HepG2 (cell line): ENCODE data around the gene AFG1L. TPM values are rescaled to one million over a fixed set of nuclear protein-coding genes. Genes with fewer than 3 reads are reported as not detected.
A peak's percentile ranks its signal among the peaks of the same experiment; 100 is the strongest.

Source experiments
- ATAC-seq: fragments of 200-7000 bp; cut with Tn5 transposase; 3 replicates; pipeline ENCODE4 v1.9.1; 2020; ENCODE audit warnings: mild to moderate bottlenecking, moderate library complexity
- BruUV-seq: library from RNA; stranded (reverse); fragments of 400-500 nt; replicated peaks from 2 replicates; lab custom pipeline; 2021; lab: Mats Ljungman, UMichigan
- CTCF ChIA-PET: fragments of 300-600 bp; formaldehyde crosslinking; extraction: SDS; loops from one replicate; lab custom pipeline; 2021; ENCODE audit warnings: low total read pairs, inconsistent platforms, low intra/inter-chr PET ratio; lab: Yijun Ruan, JAX
- POLR2A ChIA-PET: fragments of 350-600 bp; sonication (Branson Sonifier 250); formaldehyde crosslinking; loops from one replicate; lab custom pipeline; 2020; ENCODE audit warnings: antibody characterized with exemption, inconsistent platforms; lab: Yijun Ruan, JAX
- DNase-seq: peaks from one replicate; pipeline ENCODE4 v3.0.0-alpha.2; 2015; ENCODE audit warnings: low spot score
- FAIRE-seq: peaks from 3 replicates; lab custom pipeline; 2011; peaks lifted over from hg19 to GRCh38; lab: Jason Lieb, UNC
- H2AFZ ChIP-seq: one replicate; pipeline ENCODE4 v1.6.1; 2011; ENCODE audit warnings: low read length, inconsistent platforms
- H3K27ac ChIP-seq: fragments of 300-600 bp; 3 replicates; pipeline ENCODE4 v1.8.0; 2011; ENCODE audit warnings: mixed run types, mild to moderate bottlenecking, mixed read lengths, low read length, inconsistent platforms; ENCODE audit not compliant: insufficient read depth; ENCODE audit errors: extremely low read length
- H3K27me3 ChIP-seq, 2 experiments: fragments of 200-600 bp in 1 of 2; 2 replicates in 1 of 2; 3 replicates in 1 of 2; pipeline versions ENCODE4 v1.6.0 to v1.8.0; 2011; ENCODE audit warnings: low read length in 2 of 2, mild to moderate bottlenecking in 2 of 2, moderate library complexity in 2 of 2, inconsistent platforms in 1 of 2; ENCODE audit not compliant: insufficient read depth in 2 of 2, control insufficient read depth in 1 of 2
- H3K36me3 ChIP-seq, 2 experiments: fragments of 200-600 bp in 1 of 2; replicated peaks in 1 of 2; 2 replicates in 1 of 2; 3 replicates in 1 of 2; pipeline versions ENCODE4 v1.5.1 to v1.8.0; 2011; ENCODE audit warnings: low read length in 2 of 2, inconsistent platforms in 1 of 2; ENCODE audit not compliant: insufficient read depth in 2 of 2, control insufficient read depth in 1 of 2
- H3K4me1 ChIP-seq: 2 replicates; pipeline ENCODE4 v1.5.1; 2012; ENCODE audit warnings: low read length, inconsistent platforms; ENCODE audit not compliant: insufficient read depth
- H3K4me2 ChIP-seq: 2 replicates; pipeline ENCODE4 v1.6.0; 2011; ENCODE audit warnings: low read depth, low read length, inconsistent platforms
- H3K4me3 ChIP-seq, 3 experiments: fragments of 200-600 bp in 1 of 3; sonication (generic), shearing (Covaris generic) in 1 of 3; replicated peaks in 1 of 3; 2 replicates each; pipeline ENCODE4 v1.5.1; 2011 to 2016; ENCODE audit warnings: low read length in 3 of 3, inconsistent platforms in 2 of 3, low read depth in 2 of 3, mild to moderate bottlenecking in 2 of 3, control low read depth in 1 of 3, mixed read lengths in 1 of 3; ENCODE audit not compliant: insufficient read depth in 1 of 3
- H3K79me2 ChIP-seq: one replicate; pipeline ENCODE4 v1.6.1; 2011; ENCODE audit warnings: low read length, inconsistent platforms; ENCODE audit not compliant: insufficient read depth
- H3K9ac ChIP-seq: 2 replicates; pipeline ENCODE4 v1.6.0; 2011; ENCODE audit warnings: mild to moderate bottlenecking, low read depth, low read length, inconsistent platforms; ENCODE audit not compliant: insufficient read depth
- H3K9me3 ChIP-seq: 2 replicates; pipeline ENCODE4 v1.5.1; 2012; ENCODE audit warnings: mild to moderate bottlenecking, low read length
- H4K20me1 ChIP-seq: 2 replicates; pipeline ENCODE4 v1.6.0; 2011; ENCODE audit warnings: inconsistent platforms, mild to moderate bottlenecking, low read length, moderate library complexity; ENCODE audit not compliant: insufficient read depth
- FOXK1 ChIP-seq: sonication (generic); formaldehyde crosslinking; IDR thresholded peaks from 2 replicates; pipeline ENCODE4 v1.4.0; 2020; ENCODE audit warnings: low read depth, missing genetic modification reagents, borderline replicate concordance
- NFE2L2 ChIP-seq: fragments of 150-350 bp; IDR thresholded peaks from 2 replicates; pipeline ENCODE4 v1.6.1; 2014; ENCODE audit warnings: low read length
- PHF20 ChIP-seq: sonication (generic); formaldehyde crosslinking; IDR thresholded peaks from 2 replicates; pipeline ENCODE4 v1.5.0; 2020; ENCODE audit warnings: mild to moderate bottlenecking, missing genetic modification reagents
- PRDM15 ChIP-seq: sonication (generic); formaldehyde crosslinking; IDR thresholded peaks from 2 replicates; pipeline ENCODE4 v1.4.0; 2020; ENCODE audit warnings: missing genetic modification reagents
- RERE ChIP-seq: IDR thresholded peaks from 2 replicates; pipeline ENCODE4 v1.6.1; 2016; ENCODE audit warnings: low read depth, missing genetic modification reagents, missing compliant biosample characterization
- RFXAP ChIP-seq: sonication (generic); formaldehyde crosslinking; IDR thresholded peaks from 2 replicates; pipeline ENCODE4 v1.4.0; 2020; ENCODE audit warnings: missing genetic modification reagents, borderline replicate concordance
- ZFP36L1 ChIP-seq: sonication (generic); formaldehyde crosslinking; IDR thresholded peaks from 2 replicates; pipeline ENCODE4 v1.8.0; 2022; ENCODE audit warnings: mild to moderate bottlenecking, missing genetic modification reagents, moderate library complexity
- ZNF414 ChIP-seq: sonication (generic); formaldehyde crosslinking; IDR thresholded peaks from 2 replicates; pipeline ENCODE4 v1.5.0; 2020; ENCODE audit warnings: missing genetic modification reagents
- ZNF44 ChIP-seq: sonication (generic); formaldehyde crosslinking; IDR thresholded peaks from 2 replicates; pipeline ENCODE4 v1.5.1; 2020; ENCODE audit warnings: mild to moderate bottlenecking, missing genetic modification reagents
- ZNF576 ChIP-seq: sonication (generic); formaldehyde crosslinking; IDR thresholded peaks from 2 replicates; pipeline ENCODE4 v1.4.0; 2020; ENCODE audit warnings: mild to moderate bottlenecking, missing genetic modification reagents
- ZNF784 ChIP-seq: sonication (generic); formaldehyde crosslinking; IDR thresholded peaks from 2 replicates; pipeline ENCODE4 v1.5.1; 2020; ENCODE audit warnings: missing genetic modification reagents, mild to moderate bottlenecking, borderline replicate concordance
- WGBS: methylation state at CpG from one replicate; pipeline ENCODE4 v1.1.6; 2017; ENCODE audit warnings: low lambda C conversion rate; 5-methylcytosine and 5-hydroxymethylcytosine counted together
- in situ Hi-C: cut with HindIII; loops from 2 replicates; pipeline ENCODE4 v1.10.0; 2017; ENCODE audit warnings: low pct_unique_long_range_greater_than_20kb; ENCODE audit not compliant: extremely low pct_ligation_motif_present
- intact Hi-C: fragments of 100-400 bp; cut with micrococcal nuclease; formaldehyde crosslinking; loops from one replicate; pipeline ENCODE4 v1.10.0; 2022; ENCODE audit not compliant: unreplicated experiment
- polyA plus RNA-seq, 8 experiments: library from polyadenylated mRNA; depleted of rRNA in 3 of 8; stranded (reverse) in 7 of 8; unstranded in 1 of 8; fragments of >200 nt; fragmentation: Illumina TruSeq in 4 of 8; extraction: Trizol in 4 of 8; gene quantifications; 2 replicates each; pipeline versions ENCODE4 v1.2.1 to v1.2.3, GENCODE V29; 2011 to 2016; ENCODE audit warnings: low read depth in 4 of 8, missing spikeins in 1 of 8, mixed read lengths in 1 of 8; ENCODE audit not compliant: insufficient read depth in 1 of 8
- total RNA-seq, 5 experiments: library from RNA; depleted of rRNA; stranded (reverse); fragments of >200 nt; fragmentation: Illumina TruSeq; extraction: Trizol; gene quantifications; 2 replicates each; pipeline ENCODE4 v1.2.3, GENCODE V29; 2016; ENCODE audit warnings: low read depth in 1 of 5

AFG1L gene
- total and polyA plus RNA-seq, 2 of the 13 experiments (the other 11 are each of a cell fraction or from before 2014, with no cell fraction given), result 3.1 to 14.0 TPM

- Histone ChIP-seq H3K9ac (no peak overlapping the region), H3K9me3 (no peaks in the 10 kb centered on the region), H3K27ac (no peak overlapping the region), H2AFZ (no peak overlapping the region), H3K36me3 (no peaks in the 10 kb centered on the region), H3K4me3 (no peak overlapping the region), H3K79me2 (no peaks in the 10 kb centered on the region), H4K20me1 (no peaks in the 10 kb centered on the region), H3K4me1 (peaks cover 6% of the 10 kb centered on the region), H3K4me2 (no peak overlapping the region), H3K27me3 (no peaks in the 10 kb centered on the region)
- ATAC-seq (no peak), DNase-seq (no peak), FAIRE-seq (peak; percentile 21)
- POLR2A ChIA-PET, result no interaction called here
- 98% methylated on average over 5 of the region's 5 CpGs for WGBS
- CTCF ChIA-PET, result no interaction called here
- no TSS peak for BruUV-seq
- intact Hi-C loops, result no loop called here
- in situ Hi-C loops, result no loop called here
- no peak for TF ChIP-seq ZFP36L1 (CRISPR knock-in tag)
- TF ChIP-seq ZNF414 (CRISPR knock-in tag), result no peak
- no peak for TF ChIP-seq NFE2L2
- TF ChIP-seq FOXK1 (CRISPR knock-in tag), result no peak
- no peak for TF ChIP-seq ZNF44 (CRISPR knock-in tag)
- TF ChIP-seq PHF20 (CRISPR knock-in tag), result no peak
- no peak for TF ChIP-seq RFXAP (CRISPR knock-in tag)
- TF ChIP-seq RERE, result no peak
- no peak for TF ChIP-seq ZNF784 (CRISPR knock-in tag)
- TF ChIP-seq PRDM15 (CRISPR knock-in tag), result no peak
- no peak for TF ChIP-seq ZNF576 (CRISPR knock-in tag)
These were observed 53.9 kb downstream of the AFG1L start for GRCh38 chr6:108348655-108349349.
